HepG2 (cell line): ENCODE results near the gene SNX18. TPM values are rescaled to one million over a fixed set of nuclear protein-coding genes. Genes with fewer than 3 reads are reported as not detected.

Source experiments
- ATAC-seq: fragments of 200-7000 bp; cut with Tn5 transposase; 3 replicates; pipeline ENCODE4 v1.9.1; 2020; ENCODE audit warnings: mild to moderate bottlenecking, moderate library complexity
- BruUV-seq: library from RNA; stranded (reverse); fragments of 400-500 nt; replicated peaks from 2 replicates; lab custom pipeline; 2021; lab: Mats Ljungman, UMichigan
- CTCF ChIA-PET: fragments of 300-600 bp; formaldehyde crosslinking; extraction: SDS; loops from one replicate; lab custom pipeline; 2021; ENCODE audit warnings: low total read pairs, inconsistent platforms, low intra/inter-chr PET ratio; lab: Yijun Ruan, JAX
- POLR2A ChIA-PET: fragments of 350-600 bp; sonication (Branson Sonifier 250); formaldehyde crosslinking; loops from one replicate; lab custom pipeline; 2020; ENCODE audit warnings: antibody characterized with exemption, inconsistent platforms; lab: Yijun Ruan, JAX
- DNase-seq: peaks from one replicate; pipeline ENCODE4 v3.0.0-alpha.2; 2015; ENCODE audit warnings: low spot score
- FAIRE-seq: peaks from 3 replicates; lab custom pipeline; 2011; peaks lifted over from hg19 to GRCh38; lab: Jason Lieb, UNC
- H2AFZ ChIP-seq: one replicate; pipeline ENCODE4 v1.6.1; 2011; ENCODE audit warnings: low read length, inconsistent platforms
- H3K27ac ChIP-seq: fragments of 300-600 bp; 3 replicates; pipeline ENCODE4 v1.8.0; 2011; ENCODE audit warnings: mixed run types, mild to moderate bottlenecking, mixed read lengths, low read length, inconsistent platforms; ENCODE audit not compliant: insufficient read depth; ENCODE audit errors: extremely low read length
- H3K27me3 ChIP-seq, 2 experiments: fragments of 200-600 bp in 1 of 2; 2 replicates in 1 of 2; 3 replicates in 1 of 2; pipeline versions ENCODE4 v1.6.0 to v1.8.0; 2011; ENCODE audit warnings: low read length in 2 of 2, mild to moderate bottlenecking in 2 of 2, moderate library complexity in 2 of 2, inconsistent platforms in 1 of 2; ENCODE audit not compliant: insufficient read depth in 2 of 2, control insufficient read depth in 1 of 2
- H3K36me3 ChIP-seq, 2 experiments: fragments of 200-600 bp in 1 of 2; replicated peaks in 1 of 2; 2 replicates in 1 of 2; 3 replicates in 1 of 2; pipeline versions ENCODE4 v1.5.1 to v1.8.0; 2011; ENCODE audit warnings: low read length in 2 of 2, inconsistent platforms in 1 of 2; ENCODE audit not compliant: insufficient read depth in 2 of 2, control insufficient read depth in 1 of 2
- H3K4me1 ChIP-seq: 2 replicates; pipeline ENCODE4 v1.5.1; 2012; ENCODE audit warnings: low read length, inconsistent platforms; ENCODE audit not compliant: insufficient read depth
- H3K4me2 ChIP-seq: 2 replicates; pipeline ENCODE4 v1.6.0; 2011; ENCODE audit warnings: low read depth, low read length, inconsistent platforms
- H3K4me3 ChIP-seq, 3 experiments: fragments of 200-600 bp in 1 of 3; sonication (generic), shearing (Covaris generic) in 1 of 3; replicated peaks in 1 of 3; 2 replicates each; pipeline ENCODE4 v1.5.1; 2011 to 2016; ENCODE audit warnings: low read length in 3 of 3, inconsistent platforms in 2 of 3, low read depth in 2 of 3, mild to moderate bottlenecking in 2 of 3, control low read depth in 1 of 3, mixed read lengths in 1 of 3; ENCODE audit not compliant: insufficient read depth in 1 of 3
- H3K79me2 ChIP-seq: one replicate; pipeline ENCODE4 v1.6.1; 2011; ENCODE audit warnings: low read length, inconsistent platforms; ENCODE audit not compliant: insufficient read depth
- H3K9ac ChIP-seq: 2 replicates; pipeline ENCODE4 v1.6.0; 2011; ENCODE audit warnings: mild to moderate bottlenecking, low read depth, low read length, inconsistent platforms; ENCODE audit not compliant: insufficient read depth
- H3K9me3 ChIP-seq: 2 replicates; pipeline ENCODE4 v1.5.1; 2012; ENCODE audit warnings: mild to moderate bottlenecking, low read length
- H4K20me1 ChIP-seq: 2 replicates; pipeline ENCODE4 v1.6.0; 2011; ENCODE audit warnings: inconsistent platforms, mild to moderate bottlenecking, low read length, moderate library complexity; ENCODE audit not compliant: insufficient read depth
- ATF2 ChIP-seq: sonication (generic); formaldehyde crosslinking; IDR thresholded peaks from 2 replicates; pipeline ENCODE4 v1.4.0; 2020; ENCODE audit warnings: missing genetic modification reagents
- FOXJ3 ChIP-seq: sonication (generic); formaldehyde crosslinking; IDR thresholded peaks from 2 replicates; pipeline ENCODE4 v1.4.0; 2020; ENCODE audit warnings: missing genetic modification reagents, mild to moderate bottlenecking, borderline replicate concordance
- HNRNPL ChIP-seq: fragments of 200-400 bp; formaldehyde crosslinking; IDR thresholded peaks from 2 replicates; pipeline ENCODE4 v1.6.1; 2017; ENCODE audit warnings: mild to moderate bottlenecking, low read depth, low read length
- MIXL1 ChIP-seq: IDR thresholded peaks from 2 replicates; pipeline ENCODE4 v1.6.1; 2016
- PAX8 ChIP-seq: sonication (generic); formaldehyde crosslinking; IDR thresholded peaks from 2 replicates; pipeline ENCODE4 v1.8.0; 2022; ENCODE audit warnings: mild to moderate bottlenecking, missing genetic modification reagents, borderline replicate concordance
- SRY ChIP-seq: sonication (generic); formaldehyde crosslinking; IDR thresholded peaks from 2 replicates; pipeline ENCODE4 v1.8.0; 2022; ENCODE audit warnings: mild to moderate bottlenecking, missing genetic modification reagents
- TMF1 ChIP-seq: sonication (generic); formaldehyde crosslinking; IDR thresholded peaks from 2 replicates; pipeline ENCODE4 v1.8.1; 2022; ENCODE audit warnings: low read depth, missing genetic modification reagents
- TOPORS ChIP-seq: sonication (generic); formaldehyde crosslinking; IDR thresholded peaks from 2 replicates; pipeline ENCODE4 v1.8.0; 2023; ENCODE audit warnings: mild to moderate bottlenecking, missing genetic modification reagents
- ZBTB33 ChIP-seq: sonication (generic); formaldehyde crosslinking; IDR thresholded peaks from 2 replicates; pipeline ENCODE4 v1.4.0; 2020; ENCODE audit warnings: missing genetic modification reagents
- ZBTB7A ChIP-seq: sonication (generic); formaldehyde crosslinking; IDR thresholded peaks from 2 replicates; pipeline ENCODE4 v1.8.0; 2022; ENCODE audit warnings: mild to moderate bottlenecking, missing genetic modification reagents
- ZFP1 ChIP-seq: IDR thresholded peaks from 2 replicates; pipeline ENCODE4 v1.6.1; 2016
- ZNF34 ChIP-seq: sonication (generic); formaldehyde crosslinking; IDR thresholded peaks from 2 replicates; pipeline ENCODE4 v1.4.0; 2020; ENCODE audit warnings: mild to moderate bottlenecking, missing genetic modification reagents, borderline replicate concordance
- ZNF841 ChIP-seq: sonication (generic); formaldehyde crosslinking; IDR thresholded peaks from 2 replicates; pipeline ENCODE4 v1.8.1; 2023; ENCODE audit warnings: missing genetic modification reagents, borderline replicate concordance
- WGBS: methylation state at CpG from one replicate; pipeline ENCODE4 v1.1.6; 2017; ENCODE audit warnings: low lambda C conversion rate; 5-methylcytosine and 5-hydroxymethylcytosine counted together
- in situ Hi-C: cut with HindIII; loops from 2 replicates; pipeline ENCODE4 v1.10.0; 2017; ENCODE audit warnings: low pct_unique_long_range_greater_than_20kb; ENCODE audit not compliant: extremely low pct_ligation_motif_present
- intact Hi-C: fragments of 100-400 bp; cut with micrococcal nuclease; formaldehyde crosslinking; loops from one replicate; pipeline ENCODE4 v1.10.0; 2022; ENCODE audit not compliant: unreplicated experiment
- polyA plus RNA-seq, 8 experiments: library from polyadenylated mRNA; depleted of rRNA in 3 of 8; stranded (reverse) in 7 of 8; unstranded in 1 of 8; fragments of >200 nt; fragmentation: Illumina TruSeq in 4 of 8; extraction: Trizol in 4 of 8; gene quantifications; 2 replicates each; pipeline versions ENCODE4 v1.2.1 to v1.2.3, GENCODE V29; 2011 to 2016; ENCODE audit warnings: low read depth in 4 of 8, missing spikeins in 1 of 8, mixed read lengths in 1 of 8; ENCODE audit not compliant: insufficient read depth in 1 of 8
- total RNA-seq, 5 experiments: library from RNA; depleted of rRNA; stranded (reverse); fragments of >200 nt; fragmentation: Illumina TruSeq; extraction: Trizol; gene quantifications; 2 replicates each; pipeline ENCODE4 v1.2.3, GENCODE V29; 2016; ENCODE audit warnings: low read depth in 1 of 5

SNX18 gene
- total and polyA plus RNA-seq, 2 of the 13 experiments (the other 11 are each of a cell fraction or from before 2014, with no cell fraction given) = 2.3 to 6.2 TPM

- TF ChIP-seq ZBTB33 (CRISPR knock-in tag) (no peak), FOXJ3 (CRISPR knock-in tag) (no peak), HNRNPL (no peak), ZNF841 (CRISPR knock-in tag) (no peak)
These were observed 56.4 kb downstream of the SNX18 start (continued) for GRCh38 chr5:54573812-54574489.

- FAIRE-seq (no peak), ATAC-seq (no peak)
- CTCF ChIA-PET = no interaction called here
These were observed 60.0 kb downstream of the SNX18 start for GRCh38 chr5:54577528-54577927.

More at GRCh38 chr5:54577528-54577927, 60.0 kb downstream of the SNX18 start:
- no peak for TF ChIP-seq TOPORS (CRISPR knock-in tag)
- no peak for TF ChIP-seq PAX8 (CRISPR knock-in tag)
- TF ChIP-seq TMF1 (CRISPR knock-in tag) = no peak
- TF ChIP-seq ATF2 = no peak
- no peak for TF ChIP-seq ZBTB7A (CRISPR knock-in tag)
- no peak for TF ChIP-seq MIXL1
- no peak for TF ChIP-seq HNRNPL
- TF ChIP-seq SRY (CRISPR knock-in tag) = no peak
- no peak for TF ChIP-seq ZFP1
- no peak for TF ChIP-seq ZNF34
- Histone ChIP-seq H2AFZ (no peak overlapping the region), H3K27me3 (no peaks in the 10 kb centered on the region), H3K4me3 (no peak overlapping the region), H3K9ac (no peak overlapping the region), H3K4me2 (no peak overlapping the region), H3K79me2 (no peaks in the 10 kb centered on the region), H3K27ac (no peak overlapping the region), H3K9me3 (no peaks in the 10 kb centered on the region), H4K20me1 (no peaks in the 10 kb centered on the region), H3K4me1 (no peaks in the 10 kb centered on the region), H3K36me3 (no peaks in the 10 kb centered on the region)
- in situ Hi-C loops = no loop called here
- BruUV-seq = no TSS peak
- POLR2A ChIA-PET = no interaction called here
- intact Hi-C loops = no loop called here
- no peak for DNase-seq
- 50% methylated on average over 5 of the region's 5 CpGs for WGBS
